H1 (cell line): ENCODE measurements around the gene COL16A1. TPM values are rescaled to one million over a fixed set of nuclear protein-coding genes. Genes with fewer than 3 reads are reported as not detected.

Source experiments
- BCL11A ChIP-seq, 2 experiments: IDR thresholded peaks; one replicate each; pipeline ENCODE4 v1.6.1; 2011; ENCODE audit warnings: low read depth in 2 of 2, low read length in 2 of 2, mild to moderate bottlenecking in 2 of 2
- CBX5 ChIP-seq: fragments of 300-800, 300-1000 bp; sonication (generic); IDR thresholded peaks from 2 replicates; pipeline ENCODE4 v1.7.1; 2016; ENCODE audit warnings: antibody characterized with exemption, low read length, low read depth
- KDM1A ChIP-seq: fragments of 200-600, 300-600 bp; sonication (generic); IDR thresholded peaks from 2 replicates; pipeline ENCODE4 v1.7.1; 2016; ENCODE audit warnings: mild to moderate bottlenecking, low read length, borderline replicate concordance
- KDM4A ChIP-seq: IDR thresholded peaks from one replicate; pipeline ENCODE4 v1.7.1; 2012; ENCODE audit warnings: low read depth, mild to moderate bottlenecking, moderate library complexity, low read length, inconsistent platforms; ENCODE audit not compliant: severe bottlenecking
- RAD21 ChIP-seq, 2 experiments: IDR thresholded peaks in 1 of 2; conservative IDR thresholded peaks in 1 of 2; 2 replicates each; pipeline ENCODE4 v1.6.1; 2011; ENCODE audit warnings: low read depth in 2 of 2, low read length in 2 of 2, improper control_type of control experiment in 1 of 2, inconsistent platforms in 1 of 2, mild to moderate bottlenecking in 1 of 2, moderate library complexity in 1 of 2
- SIN3A ChIP-seq, 2 experiments: IDR thresholded peaks in 1 of 2; conservative IDR thresholded peaks in 1 of 2; 2 replicates each; pipeline ENCODE4 v1.6.1; 2011 to 2012; ENCODE audit warnings: low read length in 2 of 2, improper control_type of control experiment in 1 of 2, low read depth in 1 of 2, mild to moderate bottlenecking in 1 of 2
- SP4 ChIP-seq: IDR thresholded peaks from 2 replicates; pipeline ENCODE4 v1.6.1; 2012; ENCODE audit warnings: low read length, inconsistent platforms
- TCF12 ChIP-seq: IDR thresholded peaks from 2 replicates; pipeline ENCODE4 v1.6.1; 2011; ENCODE audit warnings: low read depth, mild to moderate bottlenecking, low read length
- polyA plus RNA-seq, 7 experiments: library from polyadenylated mRNA; depleted of rRNA in 3 of 7; stranded (reverse) in 5 of 7; unstranded in 2 of 7; fragments of >200 nt in 5 of 7; fragments of 200-250 nt in 2 of 7; gene quantifications; 1 replicate in 5 of 7; 2 replicates in 1 of 7; 4 replicates in 1 of 7; pipeline versions ENCODE4 v1.2.1 to v1.2.3, GENCODE V29; 2011 to 2013; ENCODE audit warnings: missing spikeins in 2 of 7, mixed read lengths in 2 of 7
- total RNA-seq: library from RNA; stranded (reverse); fragmentation: NEBNext Ultra II Directional; extraction: Animal tissue kit (Norgen Biotek cat#: 25700); gene quantifications from 2 replicates; pipeline ENCODE4 v1.2.1, GENCODE V29; 2021

COL16A1 gene
- total and polyA plus RNA-seq, 2 of the 8 experiments (the other 6 are each of a cell fraction or from before 2014, with no cell fraction given) = 2.0 to 10.5 TPM

- TF ChIP-seq KDM1A (no peak), TCF12 (no peak), BCL11A (IDR thresholded peaks at IDR 0.05; ENCODE audit: low read depth in 2 of 2, low read length in 2 of 2) (no peak), KDM4A (no peak), CBX5 (no peak), RAD21 (IDR thresholded peaks at IDR 0.05 in 1 of 2, conservative IDR thresholded peaks at IDR 0.05 in 1 of 2; ENCODE audit: low read depth in 2 of 2, low read length in 2 of 2) (no peak), SP4 (no peak), SIN3A (conservative IDR thresholded peaks at IDR 0.05 in 1 of 2, IDR thresholded peaks at IDR 0.05 in 1 of 2; ENCODE audit: low read depth in 1 of 2, low read length in 2 of 2) (no peak)
These were observed 34.4 kb downstream of the COL16A1 start (continued) for GRCh38 chr1:31669433-31669785.
